OCI-LY1 (cell line): ENCODE measurements around the gene PLCD1.

Source experiments
- H2AFZ ChIP-seq: fragments of 200-600 bp; sonication (generic), shearing (Covaris generic); 2 replicates; pipeline ENCODE4 v1.6.0; 2014; ENCODE audit warnings: antibody characterized with exemption, mild to moderate bottlenecking, low read length
- H3F3A ChIP-seq: fragments of 200-600 bp; sonication (generic), shearing (Covaris generic); 2 replicates; pipeline ENCODE4 v1.6.0; 2014; ENCODE audit warnings: mild to moderate bottlenecking, antibody characterized with exemption, low read length, moderate library complexity; ENCODE audit not compliant: insufficient read depth
- H3K27ac ChIP-seq: fragments of 200-600 bp; sonication (generic); 2 replicates; pipeline ENCODE4 v1.5.1; 2014; ENCODE audit warnings: low read length, mixed run types, mild to moderate bottlenecking, low read depth; ENCODE audit not compliant: poor library complexity, severe bottlenecking
- H3K27me3 ChIP-seq: fragments of 200-600 bp; sonication (generic); 2 replicates; pipeline ENCODE4 v1.6.0; 2014; ENCODE audit warnings: antibody characterized with exemption, mild to moderate bottlenecking, low read length, moderate library complexity; ENCODE audit not compliant: insufficient read depth
- H3K36me3 ChIP-seq: fragments of 200-600 bp; sonication (generic); 2 replicates; pipeline ENCODE4 v1.6.1; 2014; ENCODE audit warnings: mild to moderate bottlenecking, antibody characterized with exemption, low read length, moderate library complexity, mixed read lengths; ENCODE audit not compliant: insufficient read depth
- H3K4me1 ChIP-seq: fragments of 200-600 bp; sonication (generic); 2 replicates; pipeline ENCODE4 v1.5.1; 2014; ENCODE audit warnings: mild to moderate bottlenecking, low read length, moderate library complexity; ENCODE audit not compliant: insufficient read depth, severe bottlenecking
- H3K4me2 ChIP-seq: fragments of 200-600 bp; sonication (generic), shearing (Covaris generic); 2 replicates; pipeline ENCODE4 v1.6.1; 2014; ENCODE audit warnings: low read length
- H3K4me3 ChIP-seq: fragments of 200-600 bp; sonication (generic); 2 replicates; pipeline ENCODE4 v1.5.1; 2014; ENCODE audit warnings: low read length, low read depth, mild to moderate bottlenecking, mixed read lengths; ENCODE audit not compliant: poor library complexity, severe bottlenecking
- H3K79me2 ChIP-seq: fragments of 200-600 bp; shearing (Covaris generic); 2 replicates; pipeline ENCODE4 v1.6.1; 2016; ENCODE audit warnings: mixed run types, low read length, mixed read lengths; ENCODE audit not compliant: insufficient read depth
- H3K9ac ChIP-seq: fragments of 200-600 bp; sonication (generic), shearing (Covaris generic); 2 replicates; pipeline ENCODE4 v1.6.1; 2014; ENCODE audit warnings: mild to moderate bottlenecking, low read length, mixed read lengths
- H3K9me2 ChIP-seq: fragments of 200-600 bp; sonication (generic), shearing (Covaris generic); 2 replicates; pipeline ENCODE4 v1.6.1; 2014; ENCODE audit warnings: low read depth, mild to moderate bottlenecking, low read length, mixed read lengths
- H3K9me3 ChIP-seq: fragments of 200-600 bp; shearing (Covaris generic); 2 replicates; pipeline ENCODE4 v1.6.1; 2014; ENCODE audit warnings: low read length, mixed read lengths
- H4K20me1 ChIP-seq: fragments of 200-600 bp; sonication (generic), shearing (Covaris generic); 2 replicates; pipeline ENCODE4 v1.6.0; 2016; ENCODE audit warnings: mild to moderate bottlenecking, low read length; ENCODE audit not compliant: insufficient read depth
- CTCF ChIP-seq: fragments of 200-600 bp; sonication (generic), shearing (Covaris generic); IDR thresholded peaks from 2 replicates; pipeline ENCODE4 v1.5.1; 2017; ENCODE audit warnings: mild to moderate bottlenecking, antibody characterized with exemption, low read length, moderate library complexity, mixed read lengths
- EZH2 ChIP-seq: fragments of 200-600 bp; sonication (generic), shearing (Covaris generic); IDR thresholded peaks from 2 replicates; pipeline ENCODE4 v1.8.0; 2017; ENCODE audit warnings: borderline replicate concordance, mixed run types, mild to moderate bottlenecking, antibody characterized with exemption, low read length, moderate library complexity, mixed read lengths

The PLCD1 gene

GRCh38 chr3:37987315-37987697 is 42.1 kb downstream of the PLCD1 start:
- TF ChIP-seq EZH2 (no peak), CTCF (no peak)
- H3K9me2 ChIP-seq = no peaks in the 10 kb centered on the region
- H3K4me2 ChIP-seq = no peak overlapping the region
- H3K4me3 ChIP-seq = no peak overlapping the region
- no peak overlapping the region for H3K9ac ChIP-seq
- no peak overlapping the region for H3K27ac ChIP-seq
- no peaks in the 10 kb centered on the region for H4K20me1 ChIP-seq
- H3K9me3 ChIP-seq = no peaks in the 10 kb centered on the region
- no peaks in the 10 kb centered on the region for H3K79me2 ChIP-seq
- H2AFZ ChIP-seq = no peak overlapping the region
- no peaks in the 10 kb centered on the region for H3F3A ChIP-seq
- no peaks in the 10 kb centered on the region; the same call in 1 of the 2 replicates for H3K27me3 ChIP-seq
- H3K4me1 ChIP-seq = no peaks in the 10 kb centered on the region
- H3K36me3 ChIP-seq = no peaks in the 10 kb centered on the region

GRCh38 chr3:37986479-37987314 is 42.7 kb downstream of the PLCD1 start:
- Histone ChIP-seq H3K9me3 (no peaks in the 10 kb centered on the region), H3K9me2 (no peaks in the 10 kb centered on the region), H3K4me3 (no peak overlapping the region), H3K27me3 (no peaks in the 10 kb centered on the region; the same call in 1 of the 2 replicates), H3K36me3 (no peaks in the 10 kb centered on the region), H3K9ac (no peak overlapping the region), H4K20me1 (no peaks in the 10 kb centered on the region), H3K4me1 (no peaks in the 10 kb centered on the region), H3K79me2 (no peaks in the 10 kb centered on the region), H2AFZ (no peak overlapping the region), H3K4me2 (no peak overlapping the region), H3K27ac (no peak overlapping the region), H3F3A (no peaks in the 10 kb centered on the region)
- TF ChIP-seq CTCF = no peak
- TF ChIP-seq EZH2 = no peak

GRCh38 chr3:37985637-37986320 is 43.7 kb downstream of the PLCD1 start:
- TF ChIP-seq EZH2 (no peak), CTCF (no peak; the same call in 1 of the 2 replicates)
- no peaks in the 10 kb centered on the region; the same call in 1 of the 2 replicates for H3K27me3 ChIP-seq
- H3F3A ChIP-seq = no peaks in the 10 kb centered on the region
- no peak overlapping the region for H3K4me3 ChIP-seq
- H3K9ac ChIP-seq = no peak overlapping the region
- H3K36me3 ChIP-seq = no peaks in the 10 kb centered on the region
- H3K9me3 ChIP-seq = no peaks in the 10 kb centered on the region
- no peak overlapping the region for H3K4me2 ChIP-seq
- no peaks in the 10 kb centered on the region for H3K79me2 ChIP-seq
- no peak overlapping the region for H3K27ac ChIP-seq
- H2AFZ ChIP-seq = no peak overlapping the region
- no peaks in the 10 kb centered on the region for H4K20me1 ChIP-seq
- H3K4me1 ChIP-seq = no peaks in the 10 kb centered on the region
- no peaks in the 10 kb centered on the region for H3K9me2 ChIP-seq
